ENCODE measurements around the gene ACER2. TPM values are rescaled to one million over a fixed set of nuclear protein-coding genes. Genes with fewer than 3 reads are reported as not detected.

The ACER2 gene
- 1 to 10 TPM; 6.8 to 7.3 TPM for total RNA-seq

GRCh38 chr9:19408693-19409400 lies at the start of gene ACER2:
Gene ACER2, plus strand, starts transcription at chr9:19409009. Its CDS starts 76 bp downstream, at chr9:19409085.
- Histone ChIP-seq H3K4me3 (peak within 1 kb of the TSS; percentile 86), H3K4me1 (ENCODE audit: control insufficient read depth in 1 of 2, low read depth in 2 of 2) (peaks cover 8 to 20% of the 10 kb centered on the region in 2 donors), H3K36me3 (no peaks in the 10 kb centered on the region), H3K27me3 (replicated peaks; ENCODE audit: insufficient read depth) (no peaks in the 10 kb centered on the region), H3K9me3 (no peaks in the 10 kb centered on the region), H3K27ac (peak within 1 kb of the TSS; percentile 79 to 80)
- ATAC-seq (ENCODE audit: insufficient number of reproducible peaks, low FRiP score, low read depth) (peak; percentile 92), DNase-seq (ENCODE audit: low spot score) (peak; percentile 78)
- TF ChIP-seq, protein P1, sequence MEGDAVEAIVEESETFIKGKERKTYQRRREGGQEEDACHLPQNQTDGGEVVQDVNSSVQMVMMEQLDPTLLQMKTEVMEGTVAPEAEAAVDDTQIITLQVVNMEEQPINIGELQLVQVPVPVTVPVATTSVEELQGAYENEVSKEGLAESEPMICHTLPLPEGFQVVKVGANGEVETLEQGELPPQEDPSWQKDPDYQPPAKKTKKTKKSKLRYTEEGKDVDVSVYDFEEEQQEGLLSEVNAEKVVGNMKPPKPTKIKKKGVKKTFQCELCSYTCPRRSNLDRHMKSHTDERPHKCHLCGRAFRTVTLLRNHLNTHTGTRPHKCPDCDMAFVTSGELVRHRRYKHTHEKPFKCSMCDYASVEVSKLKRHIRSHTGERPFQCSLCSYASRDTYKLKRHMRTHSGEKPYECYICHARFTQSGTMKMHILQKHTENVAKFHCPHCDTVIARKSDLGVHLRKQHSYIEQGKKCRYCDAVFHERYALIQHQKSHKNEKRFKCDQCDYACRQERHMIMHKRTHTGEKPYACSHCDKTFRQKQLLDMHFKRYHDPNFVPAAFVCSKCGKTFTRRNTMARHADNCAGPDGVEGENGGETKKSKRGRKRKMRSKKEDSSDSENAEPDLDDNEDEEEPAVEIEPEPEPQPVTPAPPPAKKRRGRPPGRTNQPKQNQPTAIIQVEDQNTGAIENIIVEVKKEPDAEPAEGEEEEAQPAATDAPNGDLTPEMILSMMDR (IDR thresholded peaks at IDR 0.05) = no peak

DNA sequence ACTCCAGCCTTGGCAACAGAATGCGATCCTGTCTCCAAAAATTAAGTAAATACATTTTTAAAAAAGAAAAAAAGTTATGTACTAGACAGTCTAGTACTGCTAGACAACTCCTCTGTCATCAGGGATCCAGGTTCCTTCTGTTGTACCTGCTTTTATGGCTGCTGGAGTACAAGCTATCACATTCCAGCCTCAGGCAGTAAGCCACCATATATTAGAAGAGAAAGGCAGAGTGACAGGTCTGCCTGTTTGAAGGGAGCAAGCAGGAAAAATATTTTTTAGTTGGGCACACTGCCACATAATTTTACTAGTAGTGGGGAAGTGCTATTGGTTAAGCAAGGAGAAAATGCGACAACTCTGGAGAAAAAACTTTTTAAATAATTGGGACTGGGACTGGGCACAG lies 39.7 kb upstream of the ACER2 start:
- H3K4me1 ChIP-seq (ENCODE audit: control insufficient read depth in 1 of 2, low read depth in 2 of 2) = no peaks in the 10 kb centered on the region
- no peak overlapping the region for H3K4me3 ChIP-seq
- TF ChIP-seq, protein P1 (IDR thresholded peaks at IDR 0.05) = no peak
- no peak overlapping the region for H3K27ac ChIP-seq
- peaks cover 16% of the 10 kb centered on the region for H3K36me3 ChIP-seq
- DNase-seq (ENCODE audit: low spot score) (no peak), ATAC-seq (ENCODE audit: insufficient number of reproducible peaks, low FRiP score, low read depth) (no peak)
- H3K9me3 ChIP-seq = no peaks in the 10 kb centered on the region
- no peaks in the 10 kb centered on the region for H3K27me3 ChIP-seq (replicated peaks; ENCODE audit: insufficient read depth)

- TF ChIP-seq, protein P1 (IDR thresholded peaks at IDR 0.05) = no peak
- Histone ChIP-seq H3K9me3 (no peaks in the 10 kb centered on the region), H3K4me3 (no peak overlapping the region), H3K36me3 (peaks cover 32% of the 10 kb centered on the region), H3K27me3 (replicated peaks; ENCODE audit: insufficient read depth) (no peaks in the 10 kb centered on the region), H3K27ac (no peak overlapping the region), H3K4me1 (ENCODE audit: control insufficient read depth in 1 of 2, low read depth in 2 of 2) (peaks cover 0 to 2% of the 10 kb centered on the region in 2 donors)
- DNase-seq (ENCODE audit: low spot score) (no peak), ATAC-seq (ENCODE audit: insufficient number of reproducible peaks, low FRiP score, low read depth) (no peak)
Observed at GRCh38 chr9:19371942-19372341, 36.9 kb upstream of the ACER2 start.

GRCh38 chr9:19372567-19372966 lies 36.2 kb upstream of the ACER2 start:
- H3K36me3 ChIP-seq = peaks cover 38% of the 10 kb centered on the region

GRCh38 chr9:19373527-19373926 lies 35.3 kb upstream of the ACER2 start:
- TF ChIP-seq, protein P1 (IDR thresholded peaks at IDR 0.05) = no peak
- no peaks in the 10 kb centered on the region for H3K27me3 ChIP-seq (replicated peaks; ENCODE audit: insufficient read depth)
- H3K27ac ChIP-seq = no peak overlapping the region
- H3K36me3 ChIP-seq = peaks cover 46% of the 10 kb centered on the region
- H3K9me3 ChIP-seq = no peaks in the 10 kb centered on the region
- ATAC-seq (ENCODE audit: insufficient number of reproducible peaks, low FRiP score, low read depth) (no peak), DNase-seq (ENCODE audit: low spot score) (no peak)
- H3K4me1 ChIP-seq (ENCODE audit: control insufficient read depth in 1 of 2, low read depth in 2 of 2) = peaks cover 10 to 18% of the 10 kb centered on the region in 2 donors
- no peak overlapping the region for H3K4me3 ChIP-seq

More at GRCh38 chr9:19372567-19372966, 36.2 kb upstream of the ACER2 start:
- Histone ChIP-seq H3K27me3 (replicated peaks; ENCODE audit: insufficient read depth) (no peaks in the 10 kb centered on the region), H3K4me1 (ENCODE audit: control insufficient read depth in 1 of 2, low read depth in 2 of 2) (peaks cover under 1 to 8% of the 10 kb centered on the region in 2 donors), H3K4me3 (no peak overlapping the region), H3K9me3 (no peaks in the 10 kb centered on the region), H3K27ac (no peak overlapping the region)
- ATAC-seq (ENCODE audit: insufficient number of reproducible peaks, low FRiP score, low read depth) (no peak), DNase-seq (ENCODE audit: low spot score) (no peak)
- TF ChIP-seq, protein P1 (IDR thresholded peaks at IDR 0.05) = no peak
